ENCODE results near the gene TM2D1. TPM values are rescaled to one million over a fixed set of nuclear protein-coding genes. Genes with fewer than 3 reads are reported as not detected.

TM2D1 gene
- polyA plus RNA-seq, 1 donor from 2014 or later = 161 TPM

GRCh38 chr1:61639608-61640336, 85.2 kb downstream of the TM2D1 start:
- H3K4me3 ChIP-seq (ENCODE audit: low read length) = no peak overlapping the region
- H3K27ac ChIP-seq (ENCODE audit: low read length) = no peak overlapping the region
- no peak overlapping the region for H2AFZ ChIP-seq (ENCODE audit: low read depth, low read length)
- no peaks in the 10 kb centered on the region for H3K9me2 ChIP-seq (ENCODE audit: insufficient read depth, low read length)
- H3K79me2 ChIP-seq (replicated peaks; ENCODE audit: insufficient read depth, low read length) = no peaks in the 10 kb centered on the region
- no peak overlapping the region for H3K9ac ChIP-seq (ENCODE audit: low read length)
- H3K27me3 ChIP-seq (ENCODE audit: insufficient read depth, low read depth, low read length) = no peaks in the 10 kb centered on the region
- H3K36me3 ChIP-seq (ENCODE audit: insufficient read depth, low read length) = no peaks in the 10 kb centered on the region
- no peak overlapping the region for H3K4me2 ChIP-seq (ENCODE audit: low read length)
- H3F3A ChIP-seq (ENCODE audit: insufficient read depth, low read length, poor library complexity, severe bottlenecking) = no peaks in the 10 kb centered on the region
- H4K20me1 ChIP-seq (ENCODE audit: insufficient read depth) = no peaks in the 10 kb centered on the region
- H3K9me3 ChIP-seq (ENCODE audit: low read length) = no peaks in the 10 kb centered on the region
- no peak for TF ChIP-seq SMC3 (conservative IDR thresholded peaks at IDR 0.05; ENCODE audit: poor library complexity)
- TF ChIP-seq EZH2 (IDR thresholded peaks at IDR 0.05; ENCODE audit: borderline replicate concordance, insufficient read depth, low read length, poor library complexity, severe bottlenecking) = no peak
- no peak for TF ChIP-seq POLR2AphosphoS5 (IDR thresholded peaks at IDR 0.05)
- TF ChIP-seq REST (IDR thresholded peaks at IDR 0.05; ENCODE audit: borderline replicate concordance) = no peak
- TF ChIP-seq RAD21 (conservative IDR thresholded peaks at IDR 0.05) = no peak
- TF ChIP-seq EP300 (conservative IDR thresholded peaks at IDR 0.05; ENCODE audit: poor library complexity, severe bottlenecking) = no peak
- TF ChIP-seq CTCF (IDR thresholded peaks at IDR 0.05; ENCODE audit: poor library complexity, severe bottlenecking) = no peak
- no peak for TF ChIP-seq TAF1 (IDR thresholded peaks at IDR 0.05; ENCODE audit: low read depth)
- TF ChIP-seq MXI1 (conservative IDR thresholded peaks at IDR 0.05; ENCODE audit: poor library complexity, severe bottlenecking) = no peak

- Histone ChIP-seq H3K9me3 (ENCODE audit: low read length) (no peaks in the 10 kb centered on the region), H3K36me3 (ENCODE audit: insufficient read depth, low read length) (no peaks in the 10 kb centered on the region), H3K4me2 (ENCODE audit: low read length) (no peak overlapping the region), H4K20me1 (ENCODE audit: insufficient read depth) (no peaks in the 10 kb centered on the region), H3F3A (ENCODE audit: insufficient read depth, low read length, poor library complexity, severe bottlenecking) (no peaks in the 10 kb centered on the region), H3K27ac (ENCODE audit: low read length) (no peak overlapping the region), H3K9ac (ENCODE audit: low read length) (no peak overlapping the region), H3K79me2 (replicated peaks; ENCODE audit: insufficient read depth, low read length) (no peaks in the 10 kb centered on the region), H3K27me3 (ENCODE audit: insufficient read depth, low read depth, low read length) (no peaks in the 10 kb centered on the region), H3K4me3 (ENCODE audit: low read length) (no peak overlapping the region), H2AFZ (ENCODE audit: low read depth, low read length) (no peak overlapping the region), H3K9me2 (ENCODE audit: insufficient read depth, low read length) (no peaks in the 10 kb centered on the region)
- TF ChIP-seq EP300 (conservative IDR thresholded peaks at IDR 0.05; ENCODE audit: poor library complexity, severe bottlenecking) (no peak), EZH2 (IDR thresholded peaks at IDR 0.05; ENCODE audit: borderline replicate concordance, insufficient read depth, low read length, poor library complexity, severe bottlenecking) (no peak), RAD21 (conservative IDR thresholded peaks at IDR 0.05) (no peak), TAF1 (IDR thresholded peaks at IDR 0.05; ENCODE audit: low read depth) (no peak), REST (IDR thresholded peaks at IDR 0.05; ENCODE audit: borderline replicate concordance) (no peak), SMC3 (conservative IDR thresholded peaks at IDR 0.05; ENCODE audit: poor library complexity) (no peak), CTCF (IDR thresholded peaks at IDR 0.05; ENCODE audit: poor library complexity, severe bottlenecking) (no peak), POLR2AphosphoS5 (IDR thresholded peaks at IDR 0.05) (no peak), MXI1 (conservative IDR thresholded peaks at IDR 0.05; ENCODE audit: poor library complexity, severe bottlenecking) (no peak)
Observed at GRCh38 chr1:61638911-61639605, 85.9 kb downstream of the TM2D1 start.

All from neural cell (in vitro differentiated cells).